ENCODE data around the gene MAP4K3.

The MAP4K3 gene

GRCh38 chr2:39227628-39228412, 209.3 kb downstream of the MAP4K3 start:
- DNase-seq (ENCODE audit: low read depth, low spot score), result no peak

GRCh38 chr2:39225567-39225966, 211.5 kb downstream of the MAP4K3 start:
- TF ChIP-seq CTCF (IDR thresholded peaks at IDR 0.05; ENCODE audit: insufficient read depth, low read length, missing control alignments), result no peak
- POLR2A ChIA-PET, result no interaction called here
- no peak overlapping the region for H3K4me3 ChIP-seq (ENCODE audit: low read depth, low read length)
- DNase-seq (ENCODE audit: low read depth, low spot score), result no peak
- CTCF ChIA-PET, result interaction anchor here (0.8 to 9.7 kb wide), 4 partner anchors 164 to 471 kb away, joined by 3 to 484 read pairs (median 5); no protein-coding TSS in a partner anchor

More at GRCh38 chr2:39227628-39228412, 209.3 kb downstream of the MAP4K3 start:
- ChIA-PET CTCF (interaction anchor here (0.6 to 9.7 kb wide), 42 partner anchors 9 to 479 kb away, joined by 3 to 484 read pairs (median 4); partner anchors contain the start of gene SOS1), POLR2A (no interaction called here)
- TF ChIP-seq CTCF (IDR thresholded peaks at IDR 0.05; ENCODE audit: insufficient read depth, low read length, missing control alignments), result peak; percentile 87
- H3K4me3 ChIP-seq (ENCODE audit: low read depth, low read length), result no peak overlapping the region; the same call in 1 of the 2 replicates

GRCh38 chr2:39223909-39224308, 213.2 kb downstream of the MAP4K3 start:
- no peak overlapping the region for H3K4me3 ChIP-seq (ENCODE audit: low read depth, low read length)
- CTCF ChIA-PET, result interaction anchor here (1.0 kb wide), 1 partner anchor 165 kb away, joined by 4 read pairs; no protein-coding TSS in a partner anchor
- TF ChIP-seq CTCF (IDR thresholded peaks at IDR 0.05; ENCODE audit: insufficient read depth, low read length, missing control alignments), result no peak
- DNase-seq (ENCODE audit: low read depth, low spot score), result no peak
- POLR2A ChIA-PET, result no interaction called here

GRCh38 chr2:39221459-39221858, 215.6 kb downstream of the MAP4K3 start:
- DNase-seq (ENCODE audit: low read depth, low spot score), result no peak
- POLR2A ChIA-PET, result no interaction called here
- no peak for TF ChIP-seq CTCF (IDR thresholded peaks at IDR 0.05; ENCODE audit: insufficient read depth, low read length, missing control alignments)
- no peak overlapping the region for H3K4me3 ChIP-seq (ENCODE audit: low read depth, low read length)
- CTCF ChIA-PET, result interaction anchor here (1.0 to 1.1 kb wide), 2 partner anchors 8 to 162 kb away, joined by 4 to 5 read pairs; no protein-coding TSS in a partner anchor

GRCh38 chr2:39220136-39220535, 216.9 kb downstream of the MAP4K3 start:
- TF ChIP-seq CTCF (IDR thresholded peaks at IDR 0.05; ENCODE audit: insufficient read depth, low read length, missing control alignments), result no peak
- H3K4me3 ChIP-seq (ENCODE audit: low read depth, low read length), result no peak overlapping the region
- POLR2A ChIA-PET, result no interaction called here
- CTCF ChIA-PET, result interaction anchor here (3.6 kb wide), 1 partner anchor 10 kb away, joined by 11 read pairs; no protein-coding TSS in a partner anchor
- DNase-seq (ENCODE audit: low read depth, low spot score), result no peak

GRCh38 chr2:39218391-39218790, 218.7 kb downstream of the MAP4K3 start:
- CTCF ChIA-PET, result interaction anchor here (1.2 to 4.3 kb wide), 4 partner anchors 9 to 160 kb away, joined by 3 to 17 read pairs (median 7); no protein-coding TSS in a partner anchor
- no peak for TF ChIP-seq CTCF (IDR thresholded peaks at IDR 0.05; ENCODE audit: insufficient read depth, low read length, missing control alignments)
- no peak for DNase-seq (ENCODE audit: low read depth, low spot score)
- POLR2A ChIA-PET, result no interaction called here
- no peak overlapping the region for H3K4me3 ChIP-seq (ENCODE audit: low read depth, low read length)
